BJ (cell line): ENCODE results near the gene PDGFB. TPM values are rescaled to one million over a fixed set of nuclear protein-coding genes. Genes with fewer than 3 reads are reported as not detected.

Experiments
- CTCF ChIA-PET: fragments of 350-600 bp; formaldehyde crosslinking; extraction: SDS; loops from one replicate; lab custom pipeline; 2021; ENCODE audit warnings: antibody characterized with exemption, inconsistent platforms; lab: Yijun Ruan, JAX
- POLR2A ChIA-PET: fragments of 300-600 bp; sonication (Branson Sonifier 250); formaldehyde crosslinking; extraction: SDS; loops from one replicate; lab custom pipeline; 2021; ENCODE audit warnings: antibody characterized with exemption; lab: Charles Lee
- DNase-seq: peaks from one replicate; pipeline ENCODE4 v3.0.0-alpha.2; 2011; ENCODE audit warnings: low read depth
- H3K27me3 ChIP-seq: 2 replicates; pipeline ENCODE4 v1.6.0; 2011; ENCODE audit warnings: low read length; ENCODE audit not compliant: control insufficient read depth, insufficient read depth
- H3K36me3 ChIP-seq: 2 replicates; pipeline ENCODE4 v1.5.1; 2011; ENCODE audit warnings: low read length; ENCODE audit not compliant: control insufficient read depth, insufficient read depth
- H3K4me3 ChIP-seq: 2 replicates; pipeline ENCODE4 v1.5.1; 2011; ENCODE audit warnings: low read depth, mild to moderate bottlenecking, control low read depth, low read length
- polyA plus RNA-seq: library from polyadenylated mRNA; depleted of rRNA; stranded (reverse); fragments of >200 nt; gene quantifications from 2 replicates; pipeline ENCODE4 v1.2.3, GENCODE V29; 2011
- TF ChIP-seq, protein P1 (sequence below): IDR thresholded peaks from 2 replicates; pipeline ENCODE4 v1.5.1; 2011; ENCODE audit warnings: low read depth, mild to moderate bottlenecking, control low read depth, inconsistent platforms, low read length, moderate library complexity; ENCODE audit not compliant: insufficient read depth

PDGFB gene
- polyA plus RNA-seq, 1 experiment, result 0.13 TPM

- peaks cover 12% of the 10 kb centered on the region for H3K27me3 ChIP-seq
- CTCF ChIA-PET, result no interaction called here
- no peak overlapping the region for H3K4me3 ChIP-seq
- TF ChIP-seq, protein P1, sequence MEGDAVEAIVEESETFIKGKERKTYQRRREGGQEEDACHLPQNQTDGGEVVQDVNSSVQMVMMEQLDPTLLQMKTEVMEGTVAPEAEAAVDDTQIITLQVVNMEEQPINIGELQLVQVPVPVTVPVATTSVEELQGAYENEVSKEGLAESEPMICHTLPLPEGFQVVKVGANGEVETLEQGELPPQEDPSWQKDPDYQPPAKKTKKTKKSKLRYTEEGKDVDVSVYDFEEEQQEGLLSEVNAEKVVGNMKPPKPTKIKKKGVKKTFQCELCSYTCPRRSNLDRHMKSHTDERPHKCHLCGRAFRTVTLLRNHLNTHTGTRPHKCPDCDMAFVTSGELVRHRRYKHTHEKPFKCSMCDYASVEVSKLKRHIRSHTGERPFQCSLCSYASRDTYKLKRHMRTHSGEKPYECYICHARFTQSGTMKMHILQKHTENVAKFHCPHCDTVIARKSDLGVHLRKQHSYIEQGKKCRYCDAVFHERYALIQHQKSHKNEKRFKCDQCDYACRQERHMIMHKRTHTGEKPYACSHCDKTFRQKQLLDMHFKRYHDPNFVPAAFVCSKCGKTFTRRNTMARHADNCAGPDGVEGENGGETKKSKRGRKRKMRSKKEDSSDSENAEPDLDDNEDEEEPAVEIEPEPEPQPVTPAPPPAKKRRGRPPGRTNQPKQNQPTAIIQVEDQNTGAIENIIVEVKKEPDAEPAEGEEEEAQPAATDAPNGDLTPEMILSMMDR, result no peak
- no peak for DNase-seq
- H3K36me3 ChIP-seq, result no peaks in the 10 kb centered on the region
- POLR2A ChIA-PET, result no interaction called here
These were observed 6.2 kb downstream of the PDGFB start for GRCh38 chr22:39238561-39238960.

GRCh38 chr22:39238101-39238466 is 6.7 kb downstream of the PDGFB start:
- DNase-seq, result no peak
- Histone ChIP-seq H3K36me3 (no peaks in the 10 kb centered on the region), H3K4me3 (no peak overlapping the region), H3K27me3 (peaks cover 7% of the 10 kb centered on the region)
- ChIA-PET CTCF (no interaction called here), POLR2A (no interaction called here)
- TF ChIP-seq, protein P1, result no peak

- H3K36me3 ChIP-seq, result no peaks in the 10 kb centered on the region
- no peak overlapping the region for H3K4me3 ChIP-seq
- TF ChIP-seq, protein P1, result no peak
- ChIA-PET POLR2A (no interaction called here), CTCF (no interaction called here)
- peaks cover 4% of the 10 kb centered on the region for H3K27me3 ChIP-seq
- no peak for DNase-seq
These were observed 7.3 kb downstream of the PDGFB start for GRCh38 chr22:39237318-39238100.

DNA sequence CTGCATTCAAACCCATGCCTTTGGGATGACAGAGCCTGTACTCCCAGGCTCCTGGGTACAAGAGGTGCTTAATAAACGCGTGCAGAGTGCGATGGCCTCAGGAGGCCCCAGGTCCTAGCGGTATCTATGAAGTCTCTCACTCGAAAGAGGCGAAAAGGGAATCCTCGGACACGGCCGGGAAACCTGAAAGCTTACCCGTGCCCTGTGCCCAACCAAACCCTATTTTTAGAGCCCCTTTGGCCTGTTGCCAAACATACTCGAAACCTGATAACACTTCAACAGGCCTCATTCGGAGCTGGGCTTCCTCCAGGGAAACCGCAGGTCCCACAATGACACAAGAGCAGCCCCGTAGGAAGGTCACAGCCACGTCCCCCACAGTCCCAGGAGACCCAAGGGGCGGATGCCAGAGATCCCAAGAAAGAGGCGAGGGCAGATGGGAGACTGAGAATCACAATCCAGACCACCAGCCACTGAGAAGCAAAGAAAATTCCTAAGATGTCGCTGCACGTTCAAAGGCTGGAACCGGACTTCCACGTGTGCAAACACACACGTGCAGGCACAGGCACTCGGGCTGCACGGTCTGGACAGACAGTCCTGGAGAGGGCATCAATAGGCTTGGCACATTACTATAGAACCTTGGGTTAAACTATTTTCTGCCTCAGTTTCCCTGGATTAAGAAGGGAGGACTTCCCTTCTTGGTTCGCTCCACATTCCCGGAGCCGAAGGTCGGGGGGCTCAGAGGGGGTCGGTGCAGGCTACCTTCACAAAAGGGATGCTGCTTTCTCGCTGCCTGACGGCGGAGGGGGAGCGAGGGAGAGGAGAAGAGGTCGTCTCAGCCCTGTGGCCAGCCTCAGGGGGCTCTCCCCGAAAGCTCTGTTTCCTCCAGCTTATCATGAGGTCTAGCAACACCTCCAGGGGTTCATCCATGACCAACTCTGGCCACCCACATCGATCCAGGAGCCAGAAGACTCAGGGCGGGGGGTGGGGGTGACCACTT is 8.2 kb downstream of the PDGFB start:
- ChIA-PET CTCF (interaction anchor here (1.1 kb wide), 1 partner anchor 75 kb away, joined by 3 read pairs; no protein-coding TSS in a partner anchor), POLR2A (no interaction called here)
- no peak for DNase-seq
- TF ChIP-seq, protein P1, result no peak
- Histone ChIP-seq H3K4me3 (no peak overlapping the region), H3K36me3 (no peaks in the 10 kb centered on the region), H3K27me3 (peaks cover 2% of the 10 kb centered on the region; the same call in 1 of the 2 replicates)
